ENCODE results near the gene SFI1.
A peak's percentile ranks its signal among the peaks of the same experiment; 100 is the strongest.

Gene SFI1

DNA sequence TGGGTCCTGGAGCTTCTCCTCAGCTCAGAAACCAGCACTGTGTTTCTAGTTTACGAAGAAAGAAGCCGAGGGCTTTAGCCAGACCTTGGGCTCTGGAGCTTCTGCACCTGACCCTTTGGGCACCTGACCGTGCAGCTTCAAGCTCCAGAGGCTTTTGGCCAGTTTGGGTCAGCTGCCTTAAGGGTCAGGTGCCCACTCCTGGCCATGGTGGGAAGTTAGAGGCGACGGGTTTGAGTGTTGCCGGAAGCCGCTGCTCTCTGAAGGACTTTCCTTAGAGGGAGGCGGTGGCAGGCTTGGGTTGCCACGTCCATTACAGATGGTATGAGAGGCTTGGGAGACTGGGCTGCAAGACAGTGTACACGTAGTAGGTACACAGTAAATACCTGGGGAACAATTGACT lies 113.4 kb downstream of the SFI1 start:
- no peaks in the 10 kb centered on the region for H3K27me3 ChIP-seq (ENCODE audit: control insufficient read depth in 3 of 3, insufficient read depth in 3 of 3, low read depth in 1 of 3, low read length in 3 of 3)
- H4K8ac ChIP-seq (ENCODE audit: low read depth, low read length), result no peak overlapping the region
- H2AFZ ChIP-seq (ENCODE audit: low read length), result no peak overlapping the region
- DNase-seq (ENCODE audit: low spot score), result no peak
- no peak overlapping the region for H4K91ac ChIP-seq (ENCODE audit: low read depth, low read length, poor library complexity)
- no peak overlapping the region for H3K4me2 ChIP-seq (ENCODE audit: insufficient read depth, low read length, poor library complexity, severe bottlenecking)
- H3K27ac ChIP-seq (replicated peaks; ENCODE audit: low read length), result no peak overlapping the region
- peaks cover 0 to 2% of the 10 kb centered on the region in 2 donors for H3K4me1 ChIP-seq (ENCODE audit: control insufficient read depth in 2 of 2, insufficient read depth in 1 of 2, low read depth in 1 of 2, low read length in 2 of 2)
- no peak overlapping the region for H2BK15ac ChIP-seq (ENCODE audit: low read length)
- no peak overlapping the region for H3K18ac ChIP-seq (ENCODE audit: low read length)
- no peaks in the 10 kb centered on the region for H3K9me3 ChIP-seq (replicated peaks in 1 of 2; ENCODE audit: control insufficient read depth in 2 of 2, insufficient read depth in 1 of 2, low read depth in 1 of 2, low read length in 2 of 2)
- no peak overlapping the region for H2BK120ac ChIP-seq (ENCODE audit: low read depth, low read length)
- no peaks in the 10 kb centered on the region for H3K79me1 ChIP-seq (ENCODE audit: low read depth, low read length)
- no peak overlapping the region for H2AK5ac ChIP-seq (ENCODE audit: low read depth, low read length)
- H2BK5ac ChIP-seq (ENCODE audit: low read length), result no peak overlapping the region
- no peak overlapping the region for H3K23ac ChIP-seq (ENCODE audit: low read depth, low read length, poor library complexity)
- no CpG with 5 or more reads among the region's 10 CpGs for WGBS, 2 donors (ENCODE audit: extremely low coverage in 2 of 2, insufficient read length in 2 of 2, insufficient replicate concordance in 1 of 2)
- no peak overlapping the region for H3K14ac ChIP-seq (ENCODE audit: low read length)
- H3K4me3 ChIP-seq (ENCODE audit: low read length in 2 of 2), result no peak overlapping the region
- no peak overlapping the region for H2BK12ac ChIP-seq (ENCODE audit: low read length)
- H3K9ac ChIP-seq (ENCODE audit: low read depth, low read length, poor library complexity), result peak overlapping the region; percentile 6
- no peak overlapping the region for H3K4ac ChIP-seq (ENCODE audit: low read length)
- H3K36me3 ChIP-seq (replicated peaks in 1 of 2; ENCODE audit: control insufficient read depth in 2 of 2, insufficient read depth in 2 of 2, low read length in 2 of 2), result peaks cover 4 to 52% of the 10 kb centered on the region in 2 donors

DNA sequence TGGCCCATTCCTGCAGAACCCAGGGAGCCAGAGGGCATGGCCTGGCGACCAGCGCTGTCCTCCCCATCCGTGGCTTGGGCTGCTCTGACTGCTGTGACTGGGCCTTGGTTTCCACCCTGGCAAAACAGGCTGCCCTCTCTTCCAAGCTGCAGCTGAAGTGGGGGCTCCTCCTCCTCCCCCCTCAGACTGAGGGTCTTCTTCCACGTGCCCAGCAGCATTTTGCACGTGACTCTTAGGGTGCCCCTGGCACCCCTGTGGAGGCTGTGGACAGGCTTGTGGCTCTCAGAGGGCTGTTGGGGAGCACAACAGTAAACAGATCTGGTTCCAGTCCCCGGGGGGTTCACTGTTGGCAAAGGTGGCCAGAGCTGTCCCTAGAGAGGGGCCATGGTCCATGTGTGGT lies 114.3 kb downstream of the SFI1 start:
- H2BK120ac ChIP-seq (ENCODE audit: low read depth, low read length), result no peak overlapping the region
- no peak overlapping the region for H3K4ac ChIP-seq (ENCODE audit: low read length)
- H4K91ac ChIP-seq (ENCODE audit: low read depth, low read length, poor library complexity), result no peak overlapping the region
- no peak overlapping the region for H4K8ac ChIP-seq (ENCODE audit: low read depth, low read length)
- peaks cover 4 to 46% of the 10 kb centered on the region in 2 donors for H3K36me3 ChIP-seq (replicated peaks in 1 of 2; ENCODE audit: control insufficient read depth in 2 of 2, insufficient read depth in 2 of 2, low read length in 2 of 2)
- H3K79me1 ChIP-seq (ENCODE audit: low read depth, low read length), result no peaks in the 10 kb centered on the region
- H3K4me3 ChIP-seq (ENCODE audit: low read length in 2 of 2), result peak overlapping the region in 1 of 2 donors; percentile 18
- DNase-seq (ENCODE audit: low spot score), result no peak
- WGBS, 2 donors (ENCODE audit: extremely low coverage in 2 of 2, insufficient read length in 2 of 2, insufficient replicate concordance in 1 of 2), result no CpG with 5 or more reads among the region's 6 CpGs
- H2BK15ac ChIP-seq (ENCODE audit: low read length), result no peak overlapping the region
- no peaks in the 10 kb centered on the region for H3K27me3 ChIP-seq (ENCODE audit: control insufficient read depth in 3 of 3, insufficient read depth in 3 of 3, low read depth in 1 of 3, low read length in 3 of 3)
- H3K9ac ChIP-seq (ENCODE audit: low read depth, low read length, poor library complexity), result no peak overlapping the region
- no peak overlapping the region for H3K14ac ChIP-seq (ENCODE audit: low read length)
- H2AK5ac ChIP-seq (ENCODE audit: low read depth, low read length), result peak overlapping the region; percentile 42
- H3K18ac ChIP-seq (ENCODE audit: low read length), result no peak overlapping the region
- H3K4me2 ChIP-seq (ENCODE audit: insufficient read depth, low read length, poor library complexity, severe bottlenecking), result no peak overlapping the region
- no peak overlapping the region for H2BK5ac ChIP-seq (ENCODE audit: low read length)
- no peaks in the 10 kb centered on the region for H3K4me1 ChIP-seq (ENCODE audit: control insufficient read depth in 2 of 2, insufficient read depth in 1 of 2, low read depth in 1 of 2, low read length in 2 of 2)
- H3K23ac ChIP-seq (ENCODE audit: low read depth, low read length, poor library complexity), result no peak overlapping the region
- no peak overlapping the region for H2BK12ac ChIP-seq (ENCODE audit: low read length)
- H2AFZ ChIP-seq (ENCODE audit: low read length), result no peak overlapping the region
- no peak overlapping the region for H3K27ac ChIP-seq (replicated peaks; ENCODE audit: low read length)
- H3K9me3 ChIP-seq (replicated peaks in 1 of 2; ENCODE audit: control insufficient read depth in 2 of 2, insufficient read depth in 1 of 2, low read depth in 1 of 2, low read length in 2 of 2), result no peaks in the 10 kb centered on the region

GRCh38 chr22:31611061-31611760 lies 114.9 kb downstream of the SFI1 start:
- Histone ChIP-seq H2BK120ac (ENCODE audit: low read depth, low read length) (no peak overlapping the region), H3K18ac (ENCODE audit: low read length) (no peak overlapping the region), H2BK5ac (ENCODE audit: low read length) (no peak overlapping the region), H2BK12ac (ENCODE audit: low read length) (no peak overlapping the region), H3K27ac (replicated peaks; ENCODE audit: low read length) (no peak overlapping the region), H2AK5ac (ENCODE audit: low read depth, low read length) (peak overlapping the region; percentile 42), H2BK15ac (ENCODE audit: low read length) (no peak overlapping the region), H3K23ac (ENCODE audit: low read depth, low read length, poor library complexity) (no peak overlapping the region), H4K8ac (ENCODE audit: low read depth, low read length) (no peak overlapping the region), H3K4me3 (ENCODE audit: low read length in 2 of 2) (no peak overlapping the region), H2AFZ (ENCODE audit: low read length) (no peak overlapping the region), H3K27me3 (ENCODE audit: control insufficient read depth in 3 of 3, insufficient read depth in 3 of 3, low read depth in 1 of 3, low read length in 3 of 3) (no peaks in the 10 kb centered on the region), H3K9ac (ENCODE audit: low read depth, low read length, poor library complexity) (no peak overlapping the region), H3K4me2 (ENCODE audit: insufficient read depth, low read length, poor library complexity, severe bottlenecking) (no peak overlapping the region), H3K14ac (ENCODE audit: low read length) (no peak overlapping the region), H3K36me3 (replicated peaks in 1 of 2; ENCODE audit: control insufficient read depth in 2 of 2, insufficient read depth in 2 of 2, low read length in 2 of 2) (peaks cover 4 to 43% of the 10 kb centered on the region in 2 donors), H3K79me1 (ENCODE audit: low read depth, low read length) (no peaks in the 10 kb centered on the region), H3K4ac (ENCODE audit: low read length) (no peak overlapping the region), H3K4me1 (ENCODE audit: control insufficient read depth in 2 of 2, insufficient read depth in 1 of 2, low read depth in 1 of 2, low read length in 2 of 2) (no peaks in the 10 kb centered on the region), H4K91ac (ENCODE audit: low read depth, low read length, poor library complexity) (no peak overlapping the region), H3K9me3 (replicated peaks in 1 of 2; ENCODE audit: control insufficient read depth in 2 of 2, insufficient read depth in 1 of 2, low read depth in 1 of 2, low read length in 2 of 2) (no peaks in the 10 kb centered on the region)
- DNase-seq (ENCODE audit: low spot score), result no peak
- WGBS, 2 donors (ENCODE audit: extremely low coverage in 2 of 2, insufficient read length in 2 of 2, insufficient replicate concordance in 1 of 2), result no CpG with 5 or more reads among the region's 16 CpGs

GRCh38 chr22:31612891-31613285 lies 116.6 kb downstream of the SFI1 start:
- Histone ChIP-seq H3K18ac (ENCODE audit: low read length) (no peak overlapping the region), H3K4me2 (ENCODE audit: insufficient read depth, low read length, poor library complexity, severe bottlenecking) (no peak overlapping the region), H3K9me3 (replicated peaks in 1 of 2; ENCODE audit: control insufficient read depth in 2 of 2, insufficient read depth in 1 of 2, low read depth in 1 of 2, low read length in 2 of 2) (no peaks in the 10 kb centered on the region), H3K23ac (ENCODE audit: low read depth, low read length, poor library complexity) (no peak overlapping the region), H3K4me3 (ENCODE audit: low read length in 2 of 2) (no peak overlapping the region), H3K36me3 (replicated peaks in 1 of 2; ENCODE audit: control insufficient read depth in 2 of 2, insufficient read depth in 2 of 2, low read length in 2 of 2) (peaks cover 7 to 53% of the 10 kb centered on the region in 2 donors), H3K27me3 (ENCODE audit: control insufficient read depth in 3 of 3, insufficient read depth in 3 of 3, low read depth in 1 of 3, low read length in 3 of 3) (no peaks in the 10 kb centered on the region), H3K4ac (ENCODE audit: low read length) (no peak overlapping the region), H2BK5ac (ENCODE audit: low read length) (no peak overlapping the region), H3K27ac (replicated peaks; ENCODE audit: low read length) (no peak overlapping the region), H2AFZ (ENCODE audit: low read length) (no peak overlapping the region), H2BK15ac (ENCODE audit: low read length) (no peak overlapping the region), H4K8ac (ENCODE audit: low read depth, low read length) (no peak overlapping the region), H4K91ac (ENCODE audit: low read depth, low read length, poor library complexity) (no peak overlapping the region), H2AK5ac (ENCODE audit: low read depth, low read length) (no peak overlapping the region), H3K14ac (ENCODE audit: low read length) (no peak overlapping the region), H3K9ac (ENCODE audit: low read depth, low read length, poor library complexity) (peak overlapping the region; percentile 79), H3K79me1 (ENCODE audit: low read depth, low read length) (no peaks in the 10 kb centered on the region), H2BK12ac (ENCODE audit: low read length) (no peak overlapping the region), H3K4me1 (ENCODE audit: control insufficient read depth in 2 of 2, insufficient read depth in 1 of 2, low read depth in 1 of 2, low read length in 2 of 2) (no peaks in the 10 kb centered on the region), H2BK120ac (ENCODE audit: low read depth, low read length) (no peak overlapping the region)
- no peak for DNase-seq (ENCODE audit: low spot score)
- WGBS, 2 donors (ENCODE audit: extremely low coverage in 2 of 2, insufficient read length in 2 of 2, insufficient replicate concordance in 1 of 2), result no CpG with 5 or more reads among the region's 12 CpGs

All from neuronal stem cell (in vitro differentiated cells).